Measurements from ENCODE around the gene CHST11.

DNA sequence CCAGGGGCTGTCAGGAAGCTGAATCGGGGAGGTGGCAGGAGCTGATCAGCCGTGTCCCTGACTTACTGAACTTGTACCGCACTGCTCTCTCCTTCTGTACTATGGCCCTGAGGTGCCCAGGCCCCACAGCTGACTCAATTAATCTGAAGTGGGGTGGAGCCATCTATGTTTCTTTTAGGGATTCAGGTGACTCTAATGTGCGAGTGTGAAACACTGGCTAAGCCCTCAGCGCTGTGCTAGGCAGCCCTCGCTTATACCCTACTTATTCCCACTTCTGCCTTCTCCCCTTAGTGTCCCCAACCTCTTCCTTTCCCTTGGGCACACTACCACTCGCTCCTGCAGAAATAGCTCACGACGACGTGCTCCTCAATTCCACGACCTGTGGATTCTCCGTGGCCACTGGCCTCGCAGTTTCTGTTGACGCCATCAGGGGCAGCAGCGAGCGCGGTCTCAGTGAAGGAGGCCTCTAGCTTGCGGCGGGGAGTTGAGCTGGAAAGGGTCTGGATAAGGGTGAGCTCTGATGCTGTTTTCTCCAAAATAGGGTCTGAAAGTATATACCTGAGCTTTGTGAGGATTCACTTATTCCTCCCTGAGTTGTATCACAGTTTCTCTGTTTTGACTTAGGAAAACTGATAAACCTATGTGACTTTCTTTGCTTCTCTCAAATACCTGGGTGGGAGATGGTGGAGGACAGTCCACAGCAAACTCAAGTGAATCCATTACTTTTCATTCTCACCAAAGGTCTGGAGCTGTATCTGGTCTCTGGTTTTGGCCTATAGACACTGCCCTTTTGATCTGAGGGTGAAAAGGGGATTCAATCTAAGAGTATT, 333.8 kb downstream of the CHST11 start:
- TF ChIP-seq POLR2A (IDR thresholded peaks at IDR 0.05; ENCODE audit: low read depth, low read length) (no peak), MXI1 (IDR thresholded peaks at IDR 0.05; ENCODE audit: borderline replicate concordance, low read depth, low read length) (no peak), CHD1 (IDR thresholded peaks at IDR 0.05; ENCODE audit: low read depth, low read length) (no peak), BHLHE40 (IDR thresholded peaks at IDR 0.05; ENCODE audit: low read depth, low read length) (no peak)
- TF ChIP-seq, protein P1, sequence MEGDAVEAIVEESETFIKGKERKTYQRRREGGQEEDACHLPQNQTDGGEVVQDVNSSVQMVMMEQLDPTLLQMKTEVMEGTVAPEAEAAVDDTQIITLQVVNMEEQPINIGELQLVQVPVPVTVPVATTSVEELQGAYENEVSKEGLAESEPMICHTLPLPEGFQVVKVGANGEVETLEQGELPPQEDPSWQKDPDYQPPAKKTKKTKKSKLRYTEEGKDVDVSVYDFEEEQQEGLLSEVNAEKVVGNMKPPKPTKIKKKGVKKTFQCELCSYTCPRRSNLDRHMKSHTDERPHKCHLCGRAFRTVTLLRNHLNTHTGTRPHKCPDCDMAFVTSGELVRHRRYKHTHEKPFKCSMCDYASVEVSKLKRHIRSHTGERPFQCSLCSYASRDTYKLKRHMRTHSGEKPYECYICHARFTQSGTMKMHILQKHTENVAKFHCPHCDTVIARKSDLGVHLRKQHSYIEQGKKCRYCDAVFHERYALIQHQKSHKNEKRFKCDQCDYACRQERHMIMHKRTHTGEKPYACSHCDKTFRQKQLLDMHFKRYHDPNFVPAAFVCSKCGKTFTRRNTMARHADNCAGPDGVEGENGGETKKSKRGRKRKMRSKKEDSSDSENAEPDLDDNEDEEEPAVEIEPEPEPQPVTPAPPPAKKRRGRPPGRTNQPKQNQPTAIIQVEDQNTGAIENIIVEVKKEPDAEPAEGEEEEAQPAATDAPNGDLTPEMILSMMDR (conservative IDR thresholded peaks at IDR 0.05; ENCODE audit: low read depth, low read length), result peak; percentile 39
- TF ChIP-seq, protein P2, sequence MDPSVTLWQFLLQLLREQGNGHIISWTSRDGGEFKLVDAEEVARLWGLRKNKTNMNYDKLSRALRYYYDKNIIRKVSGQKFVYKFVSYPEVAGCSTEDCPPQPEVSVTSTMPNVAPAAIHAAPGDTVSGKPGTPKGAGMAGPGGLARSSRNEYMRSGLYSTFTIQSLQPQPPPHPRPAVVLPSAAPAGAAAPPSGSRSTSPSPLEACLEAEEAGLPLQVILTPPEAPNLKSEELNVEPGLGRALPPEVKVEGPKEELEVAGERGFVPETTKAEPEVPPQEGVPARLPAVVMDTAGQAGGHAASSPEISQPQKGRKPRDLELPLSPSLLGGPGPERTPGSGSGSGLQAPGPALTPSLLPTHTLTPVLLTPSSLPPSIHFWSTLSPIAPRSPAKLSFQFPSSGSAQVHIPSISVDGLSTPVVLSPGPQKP (IDR thresholded peaks at IDR 0.05; ENCODE audit: borderline replicate concordance, low read depth, low read length), result no peak
